Lung (tissue), 12 donors: ENCODE data around the gene TXLNA. TPM values are rescaled to one million over a fixed set of nuclear protein-coding genes. Genes with fewer than 3 reads are reported as not detected.

Experiments used
- ATAC-seq: fragments of 200-7000 bp; cut with Tn5 transposase; one replicate; pipeline ENCODE4 v1.9.1; 2020; ENCODE audit warnings: moderate number of reproducible peaks; ENCODE audit not compliant: insufficient read depth, low FRiP score
- DNase-seq, 3 donors: peaks; one replicate each; pipeline ENCODE4 v3.0.0-alpha.2; 2013 to 2017
- H3K27ac ChIP-seq, 2 donors: one replicate each; pipeline ENCODE4 v1.5.1; 2013; ENCODE audit warnings: mild to moderate bottlenecking in 2 of 2, moderate library complexity in 2 of 2, control low read depth in 1 of 2, inconsistent platforms in 1 of 2, low read depth in 1 of 2, low read length in 1 of 2
- H3K27me3 ChIP-seq, 3 donors: one replicate each; pipeline ENCODE4 v1.5.1; 2013; ENCODE audit warnings: low read length in 2 of 3; ENCODE audit not compliant: control insufficient read depth in 3 of 3, insufficient read depth in 3 of 3
- H3K36me3 ChIP-seq, 4 donors: one replicate each; pipeline ENCODE4 v1.5.1; 2013; ENCODE audit warnings: low read length in 4 of 4, mild to moderate bottlenecking in 1 of 4, moderate library complexity in 1 of 4; ENCODE audit not compliant: control insufficient read depth in 4 of 4, insufficient read depth in 4 of 4
- H3K4me1 ChIP-seq, 5 donors: one replicate each; pipeline ENCODE4 v1.5.1; 2013; ENCODE audit warnings: low read length in 5 of 5, mild to moderate bottlenecking in 2 of 5, moderate library complexity in 1 of 5; ENCODE audit not compliant: control insufficient read depth in 5 of 5, insufficient read depth in 5 of 5
- H3K4me3 ChIP-seq: one replicate; pipeline ENCODE4 v1.5.1; 2013; ENCODE audit warnings: mild to moderate bottlenecking, control low read depth, moderate library complexity
- H3K9ac ChIP-seq, 2 donors: one replicate each; pipeline ENCODE4 v1.5.1; 2013; ENCODE audit warnings: low read length in 2 of 2, control low read depth in 1 of 2; ENCODE audit not compliant: insufficient read depth in 1 of 2
- H3K9me3 ChIP-seq, 4 donors: one replicate each; pipeline ENCODE4 v1.5.1; 2013; ENCODE audit warnings: low read length in 3 of 4, mild to moderate bottlenecking in 1 of 4, moderate library complexity in 1 of 4; ENCODE audit not compliant: control insufficient read depth in 4 of 4, insufficient read depth in 3 of 4
- WGBS, 2 donors: extraction: QIAGEN DNeasy Blood & Tissue Kit; methylation state at CpG; one replicate each; pipeline ENCODE4 v1.1.7; 2013; 5-methylcytosine and 5-hydroxymethylcytosine counted together
- polyA plus RNA-seq, 2 donors: library from polyadenylated mRNA; stranded (reverse); fragments of 200-250 nt; gene quantifications; one replicate each; pipeline ENCODE4 v1.2.1, GENCODE V29; 2013
- total RNA-seq, 2 donors: library from RNA; depleted of rRNA in 1 of 2; stranded (reverse); fragments of >200 nt in 1 of 2; gene quantifications; one replicate each; pipeline ENCODE4 v1.2.1, GENCODE V29; 2014 to 2021
- TF ChIP-seq, protein P1 (sequence below): IDR thresholded peaks from 2 replicates; pipeline ENCODE4 v1.5.1; 2012; ENCODE audit warnings: mild to moderate bottlenecking; ENCODE audit errors: control extremely low read depth, extremely low read depth
- donor health status: control.
- donor health status: control.
- donor health status: Bipolar disorder and iron deficiency.
- donor health status: healthy.
- donor health status: DM: yes; HTN: yes; CAD: no.

TXLNA gene
- total and polyA plus RNA-seq, 4 donors, result 22.2 to 55.6 (median 30.9) TPM

DNA sequence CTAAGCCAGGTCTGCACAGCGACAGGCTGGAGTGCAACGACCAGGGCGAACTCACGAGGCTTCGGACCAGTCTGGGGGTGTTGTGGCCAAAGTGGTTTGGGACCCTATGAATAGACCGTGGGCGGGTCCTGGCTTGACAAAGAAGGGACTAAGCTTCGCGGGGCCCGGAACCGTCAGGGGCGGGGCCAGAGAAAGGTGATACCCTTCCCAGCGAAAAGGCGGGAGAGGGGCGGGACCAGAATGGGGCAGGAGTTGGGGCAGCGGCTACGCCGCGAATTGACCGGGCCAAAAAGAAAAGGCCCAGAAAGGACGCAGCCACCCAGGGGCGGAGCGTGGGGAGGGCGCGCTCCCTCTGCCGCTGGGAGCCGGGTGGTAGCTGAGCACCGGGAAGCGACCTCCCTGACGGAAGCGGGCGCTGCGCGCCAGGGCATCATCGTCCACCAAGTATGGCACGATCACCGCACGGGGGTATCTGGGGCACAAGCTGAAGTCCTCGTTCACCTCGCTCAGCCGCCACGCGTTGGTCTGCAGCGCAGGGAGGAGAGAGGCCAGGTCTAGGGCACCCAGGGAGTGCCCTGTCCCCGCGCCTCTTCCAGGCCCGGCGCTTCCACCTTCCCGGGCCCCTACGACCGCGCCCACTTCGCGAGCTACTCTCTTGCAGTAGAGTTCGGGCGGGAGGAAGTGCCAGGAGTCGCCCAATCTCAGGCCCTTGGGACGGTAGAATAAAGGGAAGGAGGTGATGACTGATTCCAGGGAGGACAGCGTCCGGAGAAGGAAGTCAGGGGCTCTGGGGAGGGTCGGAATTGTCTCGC, 60.9 kb downstream of the TXLNA start:
- H3K4me3 ChIP-seq, result peak overlapping the region; percentile 50
- no peaks in the 10 kb centered on the region for H3K9me3 ChIP-seq
- 4% methylated on average over 58 to 62 of the region's 62 CpGs for WGBS, 2 donors
- H3K27ac ChIP-seq, result peak overlapping the region; percentile 71 to 75
- TF ChIP-seq, protein P1, sequence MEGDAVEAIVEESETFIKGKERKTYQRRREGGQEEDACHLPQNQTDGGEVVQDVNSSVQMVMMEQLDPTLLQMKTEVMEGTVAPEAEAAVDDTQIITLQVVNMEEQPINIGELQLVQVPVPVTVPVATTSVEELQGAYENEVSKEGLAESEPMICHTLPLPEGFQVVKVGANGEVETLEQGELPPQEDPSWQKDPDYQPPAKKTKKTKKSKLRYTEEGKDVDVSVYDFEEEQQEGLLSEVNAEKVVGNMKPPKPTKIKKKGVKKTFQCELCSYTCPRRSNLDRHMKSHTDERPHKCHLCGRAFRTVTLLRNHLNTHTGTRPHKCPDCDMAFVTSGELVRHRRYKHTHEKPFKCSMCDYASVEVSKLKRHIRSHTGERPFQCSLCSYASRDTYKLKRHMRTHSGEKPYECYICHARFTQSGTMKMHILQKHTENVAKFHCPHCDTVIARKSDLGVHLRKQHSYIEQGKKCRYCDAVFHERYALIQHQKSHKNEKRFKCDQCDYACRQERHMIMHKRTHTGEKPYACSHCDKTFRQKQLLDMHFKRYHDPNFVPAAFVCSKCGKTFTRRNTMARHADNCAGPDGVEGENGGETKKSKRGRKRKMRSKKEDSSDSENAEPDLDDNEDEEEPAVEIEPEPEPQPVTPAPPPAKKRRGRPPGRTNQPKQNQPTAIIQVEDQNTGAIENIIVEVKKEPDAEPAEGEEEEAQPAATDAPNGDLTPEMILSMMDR, result peak; percentile 41
- H3K27me3 ChIP-seq, result no peaks in the 10 kb centered on the region
- H3K36me3 ChIP-seq, result no peaks in the 10 kb centered on the region
- peaks cover 0 to 31% (median 2%) of the 10 kb centered on the region in 5 donors for H3K4me1 ChIP-seq
- peak overlapping the region; percentile 62 to 63 for H3K9ac ChIP-seq
- DNase-seq, result peak; percentile 76 to 86 (median 85)
- ATAC-seq, result peak; percentile 65

DNA sequence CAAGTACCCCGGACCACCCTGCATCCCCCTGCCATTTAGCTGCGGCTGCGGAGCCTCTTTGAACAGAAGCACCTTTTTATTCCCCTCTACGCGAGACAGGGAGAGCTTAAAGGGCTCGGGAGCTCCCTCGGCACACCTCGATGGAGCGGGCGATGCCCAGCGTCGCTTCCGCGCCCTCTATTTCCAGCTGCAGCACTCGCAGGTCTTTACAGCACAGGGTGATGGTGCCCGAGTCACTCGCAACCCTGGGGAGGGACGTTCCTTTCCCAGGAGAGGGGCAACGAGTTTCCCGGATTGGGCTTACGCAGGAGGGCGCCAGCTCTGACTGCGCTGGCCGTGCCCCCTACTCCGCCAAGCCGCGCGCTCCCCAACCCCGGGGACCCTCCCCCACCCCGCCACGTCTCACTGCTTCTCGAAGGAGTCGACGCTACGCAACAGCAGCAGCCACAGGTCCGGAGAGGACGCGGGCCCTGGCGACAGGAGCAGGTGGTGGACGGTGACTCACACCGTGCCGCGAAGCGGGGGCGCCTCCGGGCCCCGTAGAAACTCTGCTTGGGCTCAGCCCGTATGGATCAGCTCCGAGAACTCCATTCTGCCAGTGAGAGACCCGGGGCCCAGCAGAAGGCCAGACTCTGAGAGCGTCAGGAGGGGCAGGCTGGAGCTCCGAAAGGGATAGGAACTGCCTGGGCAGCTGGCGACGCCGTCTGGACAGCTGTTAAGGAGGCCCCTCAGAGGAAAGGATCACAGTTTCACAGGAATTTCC, 61.7 kb downstream of the TXLNA start:
- Histone ChIP-seq H3K27ac (peak overlapping the region; percentile 71 to 75), H3K9me3 (no peaks in the 10 kb centered on the region), H3K36me3 (no peaks in the 10 kb centered on the region), H3K27me3 (no peaks in the 10 kb centered on the region), H3K4me3 (peak overlapping the region; percentile 50), H3K4me1 (peaks cover 0 to 31% (median 0%) of the 10 kb centered on the region in 5 donors), H3K9ac (peak overlapping the region; percentile 63 to 65)
- WGBS, 2 donors, result 1 to 2% methylated on average over 55 of the region's 55 CpGs
- ATAC-seq (peak; percentile 60), DNase-seq (peak; percentile 80 to 82 (median 81))
- TF ChIP-seq, protein P1, result no peak

DNA sequence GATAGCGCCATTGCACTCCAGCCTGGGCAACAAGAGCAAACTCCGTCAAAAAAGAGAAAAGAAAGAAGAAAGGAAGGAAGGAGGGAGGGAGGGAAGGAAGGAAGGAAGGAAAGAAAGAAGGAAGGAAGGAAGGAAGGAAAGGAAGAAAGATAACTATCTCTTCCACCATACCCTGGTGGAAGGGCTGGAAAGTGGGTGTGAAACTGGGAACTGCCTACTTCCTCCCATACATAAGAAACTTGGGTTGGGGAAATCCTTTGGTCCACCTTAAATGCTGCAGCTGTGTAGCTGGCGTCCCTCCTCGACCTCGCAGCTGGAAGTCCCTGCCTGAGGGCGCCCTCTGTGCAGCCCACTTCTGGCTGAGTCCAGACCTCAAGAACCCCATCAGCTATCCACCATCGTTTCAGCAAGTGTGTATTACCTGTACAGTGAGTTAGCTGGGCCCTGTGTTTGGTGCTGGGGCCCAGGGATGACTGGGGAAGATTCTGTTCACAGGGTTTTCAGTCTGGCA, 62.9 kb downstream of the TXLNA start:
- WGBS, 2 donors, result 27 to 33% methylated on average over 7 of the region's 7 CpGs
- ATAC-seq (no peak), DNase-seq (peak; percentile 46 to 78 (median 71))
- Histone ChIP-seq H3K27me3 (no peaks in the 10 kb centered on the region), H3K36me3 (no peaks in the 10 kb centered on the region), H3K9ac (no peak overlapping the region), H3K4me1 (peaks cover 0 to 33% (median 2%) of the 10 kb centered on the region in 5 donors), H3K9me3 (no peaks in the 10 kb centered on the region), H3K4me3 (no peak overlapping the region), H3K27ac (peak overlapping the region in 1 of 2 donors; percentile 43)
- TF ChIP-seq, protein P1, result no peak
